GM12878 (cell line): Measurements from ENCODE around the gene TNFRSF1B. TPM values are rescaled to one million over a fixed set of nuclear protein-coding genes. Genes with fewer than 3 reads are reported as not detected.

Experiments
- ATF7 ChIP-seq: fragments of 450-650 bp; IDR thresholded peaks from 2 replicates; pipeline ENCODE4 v1.6.1; 2016; ENCODE audit warnings: low read depth, mild to moderate bottlenecking
- BCL11A ChIP-seq: IDR thresholded peaks from 2 replicates; pipeline ENCODE4 v1.6.1; 2011; ENCODE audit warnings: low read depth, low read length
- DPF2 ChIP-seq: fragments of 450-650 bp; IDR thresholded peaks from 2 replicates; pipeline ENCODE4 v1.6.1; 2017; ENCODE audit warnings: mild to moderate bottlenecking
- PAX8 ChIP-seq: fragments of 450-650 bp; IDR thresholded peaks from 2 replicates; pipeline ENCODE4 v1.6.1; 2017; ENCODE audit warnings: mild to moderate bottlenecking, moderate library complexity
- RBBP5 ChIP-seq: fragments of 200-600 bp; sonication (generic); conservative IDR thresholded peaks from 2 replicates; pipeline ENCODE4 v1.6.1; 2016
- ZNF384 ChIP-seq: IDR thresholded peaks from 2 replicates; pipeline ENCODE4 v1.6.1; 2012; ENCODE audit warnings: low read depth, mild to moderate bottlenecking, low read length, improper control_type of control experiment, borderline replicate concordance
- polyA plus RNA-seq, 11 experiments: library from polyadenylated mRNA; depleted of rRNA in 4 of 11; unstranded in 6 of 11; stranded (reverse) in 5 of 11; fragments of >200 nt; fragmentation: Nextera tagmentation in 4 of 11; fragmentation: Illumina TruSeq in 1 of 11; extraction: Ambion mirVana in 4 of 11; extraction: Trizol in 1 of 11; gene quantifications; 1 replicate in 1 of 11; 2 replicates in 10 of 11; pipeline versions ENCODE4 v1.2.1 to v1.2.3, GENCODE V29; 2011 to 2016; ENCODE audit warnings: inconsistent platforms in 2 of 11, missing spikeins in 2 of 11, low read depth in 1 of 11
- total RNA-seq, 4 experiments: library from RNA; depleted of rRNA in 3 of 4; stranded (reverse); fragments of >200 nt in 3 of 4; fragmentation: Illumina TruSeq in 1 of 4; extraction: Trizol in 1 of 4; gene quantifications; 2 replicates each; pipeline versions ENCODE4 v1.2.1 to v1.2.3, GENCODE V29; 2013 to 2021
- TF ChIP-seq, protein P1 (sequence below): IDR thresholded peaks from 2 replicates; pipeline ENCODE4 v1.6.1; 2012; ENCODE audit warnings: low read depth, low read length, improper control_type of control experiment
- TF ChIP-seq, protein P2 (sequence below): fragments of 450-650 bp; IDR thresholded peaks from 2 replicates; pipeline ENCODE4 v1.6.1; 2017; ENCODE audit warnings: mild to moderate bottlenecking, moderate library complexity

Gene TNFRSF1B
- total and polyA plus RNA-seq, 10 of the 15 experiments (the other 5 are each of a cell fraction or from before 2014, with no cell fraction given), result 10.1 to 87.2 (median 37.3) TPM

DNA sequence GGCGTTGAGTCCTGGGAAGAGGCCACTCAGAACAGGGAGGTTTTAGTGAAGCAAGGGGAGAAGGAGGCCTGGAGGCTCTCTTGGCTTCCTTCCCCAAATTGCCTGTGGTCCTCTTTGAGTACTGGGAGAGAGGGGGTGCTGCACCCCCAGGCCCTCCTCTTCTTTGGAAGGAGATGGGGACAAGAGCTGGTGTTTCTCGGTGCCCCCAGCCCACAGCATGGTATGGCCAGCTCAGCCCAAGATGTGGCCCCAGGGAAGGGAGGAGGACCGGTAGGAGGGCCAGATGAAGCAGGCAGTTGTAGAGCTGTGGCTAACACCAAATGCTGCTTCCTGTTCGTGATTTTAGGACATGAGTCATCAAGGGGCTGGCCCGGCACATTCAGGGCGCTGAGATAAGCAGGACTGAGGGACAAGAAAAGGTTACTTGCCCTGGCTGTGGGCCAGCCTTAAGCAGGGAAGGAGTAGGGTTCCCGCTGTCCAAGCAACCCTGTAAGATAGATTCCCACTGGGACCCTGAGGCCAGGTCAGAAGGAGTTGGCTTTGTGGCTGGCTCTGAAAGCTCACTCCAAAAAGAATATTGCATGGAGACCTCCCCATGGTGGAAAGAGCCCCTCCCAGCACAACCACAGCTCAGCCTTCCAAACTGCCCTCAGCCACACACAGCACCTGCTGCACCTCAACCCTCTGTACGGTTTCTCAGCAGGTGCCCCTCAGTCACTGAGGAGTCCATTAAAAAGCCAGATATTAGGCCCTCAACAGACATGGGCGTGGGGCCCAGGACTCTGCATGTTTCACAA lies 4.9 kb upstream of the TNFRSF1B start (continued):
- TF ChIP-seq PAX8 (no peak), DPF2 (peak; percentile 92), RBBP5 (no peak), ZNF384 (no peak), ATF7 (peak; percentile 91), BCL11A (peak; percentile 54; the same call in 1 of the 2 replicates)
- TF ChIP-seq, protein P1, sequence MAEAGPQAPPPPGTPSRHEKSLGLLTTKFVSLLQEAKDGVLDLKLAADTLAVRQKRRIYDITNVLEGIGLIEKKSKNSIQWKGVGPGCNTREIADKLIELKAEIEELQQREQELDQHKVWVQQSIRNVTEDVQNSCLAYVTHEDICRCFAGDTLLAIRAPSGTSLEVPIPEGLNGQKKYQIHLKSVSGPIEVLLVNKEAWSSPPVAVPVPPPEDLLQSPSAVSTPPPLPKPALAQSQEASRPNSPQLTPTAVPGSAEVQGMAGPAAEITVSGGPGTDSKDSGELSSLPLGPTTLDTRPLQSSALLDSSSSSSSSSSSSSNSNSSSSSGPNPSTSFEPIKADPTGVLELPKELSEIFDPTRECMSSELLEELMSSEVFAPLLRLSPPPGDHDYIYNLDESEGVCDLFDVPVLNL, result no peak
- TF ChIP-seq, protein P2, sequence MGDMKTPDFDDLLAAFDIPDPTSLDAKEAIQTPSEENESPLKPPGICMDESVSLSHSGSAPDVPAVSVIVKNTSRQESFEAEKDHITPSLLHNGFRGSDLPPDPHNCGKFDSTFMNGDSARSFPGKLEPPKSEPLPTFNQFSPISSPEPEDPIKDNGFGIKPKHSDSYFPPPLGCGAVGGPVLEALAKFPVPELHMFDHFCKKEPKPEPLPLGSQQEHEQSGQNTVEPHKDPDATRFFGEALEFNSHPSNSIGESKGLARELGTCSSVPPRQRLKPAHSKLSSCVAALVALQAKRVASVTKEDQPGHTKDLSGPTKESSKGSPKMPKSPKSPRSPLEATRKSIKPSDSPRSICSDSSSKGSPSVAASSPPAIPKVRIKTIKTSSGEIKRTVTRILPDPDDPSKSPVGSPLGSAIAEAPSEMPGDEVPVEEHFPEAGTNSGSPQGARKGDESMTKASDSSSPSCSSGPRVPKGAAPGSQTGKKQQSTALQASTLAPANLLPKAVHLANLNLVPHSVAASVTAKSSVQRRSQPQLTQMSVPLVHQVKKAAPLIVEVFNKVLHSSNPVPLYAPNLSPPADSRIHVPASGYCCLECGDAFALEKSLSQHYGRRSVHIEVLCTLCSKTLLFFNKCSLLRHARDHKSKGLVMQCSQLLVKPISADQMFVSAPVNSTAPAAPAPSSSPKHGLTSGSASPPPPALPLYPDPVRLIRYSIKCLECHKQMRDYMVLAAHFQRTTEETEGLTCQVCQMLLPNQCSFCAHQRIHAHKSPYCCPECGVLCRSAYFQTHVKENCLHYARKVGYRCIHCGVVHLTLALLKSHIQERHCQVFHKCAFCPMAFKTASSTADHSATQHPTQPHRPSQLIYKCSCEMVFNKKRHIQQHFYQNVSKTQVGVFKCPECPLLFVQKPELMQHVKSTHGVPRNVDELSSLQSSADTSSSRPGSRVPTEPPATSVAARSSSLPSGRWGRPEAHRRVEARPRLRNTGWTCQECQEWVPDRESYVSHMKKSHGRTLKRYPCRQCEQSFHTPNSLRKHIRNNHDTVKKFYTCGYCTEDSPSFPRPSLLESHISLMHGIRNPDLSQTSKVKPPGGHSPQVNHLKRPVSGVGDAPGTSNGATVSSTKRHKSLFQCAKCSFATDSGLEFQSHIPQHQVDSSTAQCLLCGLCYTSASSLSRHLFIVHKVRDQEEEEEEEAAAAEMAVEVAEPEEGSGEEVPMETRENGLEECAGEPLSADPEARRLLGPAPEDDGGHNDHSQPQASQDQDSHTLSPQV, result no peak
